ENCODE data around the gene BRDT. TPM values are rescaled to one million over a fixed set of nuclear protein-coding genes. Genes with fewer than 3 reads are reported as not detected.

Gene BRDT
- total RNA-seq, 2 experiments from 2014 or later, result 0.18 to 0.58 TPM

DNA sequence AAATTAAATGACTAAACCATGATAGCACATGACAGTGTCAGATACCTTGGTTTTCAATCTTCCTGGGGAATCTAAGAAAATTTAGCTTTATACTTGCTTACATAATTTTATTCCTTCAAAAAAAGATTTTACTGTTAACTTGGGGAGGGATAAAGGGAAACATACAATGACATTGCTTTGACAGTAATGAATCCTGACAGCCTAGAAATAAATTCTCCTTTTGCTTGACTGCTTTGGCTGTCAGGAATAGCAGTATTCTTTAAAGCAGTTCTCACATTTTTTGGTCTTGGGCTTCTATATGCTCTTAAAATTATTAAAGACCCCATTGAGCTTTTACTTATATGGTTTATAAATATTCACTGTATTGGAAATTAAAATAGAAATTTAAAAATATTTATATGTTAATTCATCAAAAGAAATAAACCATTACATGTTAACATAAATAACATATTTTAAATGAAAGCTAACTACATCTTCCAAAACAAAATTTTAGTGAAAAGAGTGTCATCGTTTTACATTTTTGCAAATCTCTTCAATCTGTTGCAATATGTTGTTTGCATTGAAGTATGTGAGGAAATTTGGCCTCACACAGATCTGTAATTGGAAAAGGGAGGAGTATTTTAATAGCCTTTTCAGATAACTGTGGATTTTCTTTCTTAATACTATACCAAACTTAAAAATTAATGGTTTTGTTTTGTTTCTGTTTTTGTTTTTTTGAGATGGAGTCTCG, 96.7 kb downstream of the BRDT start:
- H3K4me3 Mint-ChIP-seq, result no peak overlapping the region
- ChIA-PET CTCF (no interaction called here), POLR2A (no interaction called here)
- no peaks in the 10 kb centered on the region for H3K36me3 Mint-ChIP-seq (ENCODE audit: low read depth)
- DNase-seq, result no peak
- H3K27me3 Mint-ChIP-seq, result peaks cover 1% of the 10 kb centered on the region
- H3K9me3 Mint-ChIP-seq, result no peaks in the 10 kb centered on the region
- H3K4me1 Mint-ChIP-seq, result no peaks in the 10 kb centered on the region
- H3K27ac Mint-ChIP-seq, result no peak overlapping the region

DNA sequence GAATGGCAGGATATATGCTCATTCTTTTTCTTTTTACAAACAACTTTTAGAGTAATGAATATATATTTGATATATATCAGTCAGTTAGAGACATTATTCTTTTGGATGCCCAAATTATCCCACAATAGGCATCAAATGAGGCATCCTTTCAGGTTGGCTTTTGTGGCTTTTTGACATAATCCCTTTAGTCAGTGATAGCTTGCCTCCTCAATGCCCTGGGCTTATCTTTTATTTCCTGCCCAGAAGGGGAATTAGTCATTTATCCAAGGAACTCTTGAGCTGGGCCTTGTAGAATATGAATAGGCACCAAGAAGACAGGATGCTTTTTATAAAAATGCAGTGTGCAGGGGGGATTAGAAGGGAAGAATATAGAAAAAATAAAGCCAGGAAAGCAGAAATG, 102.7 kb downstream of the BRDT start:
- no peak for DNase-seq
- H3K4me1 Mint-ChIP-seq, result no peaks in the 10 kb centered on the region
- CTCF ChIA-PET, result no interaction called here
- H3K27ac Mint-ChIP-seq, result no peak overlapping the region
- H3K27me3 Mint-ChIP-seq, result peaks cover 10% of the 10 kb centered on the region
- no peaks in the 10 kb centered on the region for H3K36me3 Mint-ChIP-seq (ENCODE audit: low read depth)
- POLR2A ChIA-PET, result no interaction called here
- H3K4me3 Mint-ChIP-seq, result no peak overlapping the region
- no peaks in the 10 kb centered on the region for H3K9me3 Mint-ChIP-seq

Other genes with a start within 250 kb of the BRDT start
- 10 to 100 TPM; 35.9 to 41.6 TPM for gene TGFBR3, start 63.2 kb upstream of the BRDT start, total RNA-seq
- gene EPHX4, start 80.6 kb downstream of the BRDT start, total RNA-seq, result under 1 TPM; 0.95 to 0.98 TPM
- not detected for gene SETSIP, start 126.0 kb downstream of the BRDT start, total RNA-seq
- 1 to 10 TPM; 3.7 to 4.6 TPM for gene BTBD8, start 130.9 kb downstream of the BRDT start, total RNA-seq

All from activated CD4-positive, alpha-beta memory T cell treated with anti-CD3 and anti-CD28 coated beads, Interleukin-2, amount 10 ng/mL, durations not matched to agents 7 days and 5 days (primary cell).